ENCODE results near the gene TCEAL1.
"Not testable (repeated sequence)": the region's sequence is repeated elsewhere in the genome, so short reads cannot be mapped to it uniquely, and the experiment has no call there.

Gene TCEAL1

GRCh38 chrX:103635436-103635835 lies 6.7 kb downstream of the TCEAL1 start:
- no peak for TF ChIP-seq CTCF (IDR thresholded peaks at IDR 0.05; ENCODE audit: low read length, missing control alignments)
- no peak overlapping the region for H3K4me3 ChIP-seq (replicated peaks; ENCODE audit: low read depth, low read length)
- DNase-seq (ENCODE audit: low read depth) = no peak

- no peak for DNase-seq (ENCODE audit: low read depth)
- TF ChIP-seq CTCF (IDR thresholded peaks at IDR 0.05; ENCODE audit: low read length, missing control alignments) = no peak
- no peak overlapping the region for H3K4me3 ChIP-seq (replicated peaks; ENCODE audit: low read depth, low read length)
Measured at GRCh38 chrX:103637604-103638338, 9.0 kb downstream of the TCEAL1 start.

DNA sequence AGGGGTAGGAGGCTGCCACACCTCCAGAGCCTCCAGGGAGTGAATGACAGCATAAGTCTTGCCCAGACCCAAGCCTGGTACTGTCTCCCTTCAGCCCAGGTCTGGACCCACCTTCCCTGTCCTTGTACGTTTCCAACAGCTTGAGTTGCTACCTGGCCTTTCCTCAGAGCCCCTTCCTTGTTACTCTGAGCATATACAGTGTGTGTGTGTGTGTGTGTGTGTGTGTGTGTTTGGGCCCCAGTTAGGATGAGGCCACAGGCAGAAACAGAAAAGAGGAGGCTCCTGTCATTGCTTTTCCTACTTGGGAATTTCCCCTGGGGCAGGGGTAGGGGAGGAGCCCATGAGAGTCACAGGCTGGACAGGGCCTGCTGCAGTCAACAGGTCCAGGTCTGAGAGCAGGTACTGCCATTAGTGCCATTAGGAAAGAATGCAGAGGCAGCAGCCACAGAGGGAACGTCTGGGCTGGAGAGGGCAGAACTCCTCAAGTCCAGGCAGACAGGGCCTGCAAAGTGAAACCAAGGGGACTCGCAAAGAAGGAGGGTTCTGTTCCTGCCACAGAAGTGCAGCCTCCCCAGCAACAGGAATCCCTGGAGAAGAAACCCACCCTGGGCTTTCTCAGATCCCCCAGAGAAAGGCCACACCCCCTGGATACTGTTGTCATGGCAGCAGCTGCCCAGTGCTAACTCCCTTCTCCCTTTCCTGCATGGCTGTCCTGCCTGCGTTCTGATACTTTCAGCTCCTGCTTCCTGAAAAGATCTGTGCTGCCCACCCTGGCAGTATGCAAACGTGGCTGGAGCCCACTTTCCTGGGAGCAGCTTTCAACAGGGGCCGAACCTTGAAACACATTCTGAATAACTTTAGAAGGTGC lies 9.9 kb downstream of the TCEAL1 start:
- DNase-seq (ENCODE audit: low read depth) = not testable (repeated sequence)

GRCh38 chrX:103640401-103641155 lies 11.8 kb downstream of the TCEAL1 start:
- no peak for TF ChIP-seq CTCF (IDR thresholded peaks at IDR 0.05; ENCODE audit: low read length, missing control alignments)
- DNase-seq (ENCODE audit: low read depth) = no peak
- no peak overlapping the region for H3K4me3 ChIP-seq (replicated peaks; ENCODE audit: low read depth, low read length)

More for the DNA sequence above, 9.9 kb downstream of the TCEAL1 start:
- H3K4me3 ChIP-seq (replicated peaks; ENCODE audit: low read depth, low read length) = not testable (repeated sequence)

DNA sequence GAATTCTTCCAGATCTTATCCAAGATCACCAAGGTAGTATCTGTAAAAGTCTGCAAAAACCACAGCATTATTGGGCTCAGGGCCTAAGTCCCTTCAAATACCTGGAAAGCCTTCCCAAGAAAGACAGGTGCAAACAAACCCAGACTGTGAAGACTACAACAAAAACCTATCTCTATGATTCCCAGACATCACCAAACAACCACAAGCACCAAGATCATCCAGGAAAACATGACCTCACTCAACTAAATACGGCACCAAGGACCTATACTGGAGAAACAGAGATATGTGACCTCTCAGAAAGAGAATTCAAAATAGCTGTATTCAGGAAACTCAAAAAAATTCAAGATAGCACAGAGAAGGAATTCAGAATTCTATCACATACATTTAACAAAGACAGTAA lies 15.3 kb downstream of the TCEAL1 start:
- TF ChIP-seq CTCF (IDR thresholded peaks at IDR 0.05; ENCODE audit: low read length, missing control alignments) = no peak
- H3K4me3 ChIP-seq (replicated peaks; ENCODE audit: low read depth, low read length) = no peak overlapping the region
- no peak for DNase-seq (ENCODE audit: low read depth)

DNA sequence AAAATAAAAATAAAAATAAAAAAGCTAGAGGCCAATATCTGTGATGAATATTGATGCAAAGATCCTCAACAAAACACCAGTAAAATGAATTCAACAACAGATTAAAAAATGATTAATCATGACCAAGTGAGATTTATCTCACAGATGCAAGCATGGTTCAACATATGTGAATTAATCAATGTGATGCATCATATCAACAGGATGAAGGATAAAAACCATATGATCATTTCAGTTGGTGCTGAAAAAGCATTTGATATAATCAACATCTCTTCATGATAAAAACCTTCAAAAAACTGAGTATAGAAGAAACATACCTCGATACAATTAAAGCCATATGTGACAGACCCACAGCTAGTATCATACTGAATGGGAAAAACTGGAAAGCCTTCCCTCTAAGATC lies 18.9 kb downstream of the TCEAL1 start:
- DNase-seq (ENCODE audit: low read depth) = no peak
- TF ChIP-seq CTCF (IDR thresholded peaks at IDR 0.05; ENCODE audit: low read length, missing control alignments) = no peak
- no peak overlapping the region for H3K4me3 ChIP-seq (replicated peaks; ENCODE audit: low read depth, low read length)

Data from fibroblast of pulmonary artery (primary cell).